Frontal cortex (tissue), 4 donors: ENCODE data around the gene HID1. TPM values are rescaled to one million over a fixed set of nuclear protein-coding genes. Genes with fewer than 3 reads are reported as not detected.
"Not testable (repeated sequence)": the region's sequence is repeated elsewhere in the genome, so short reads cannot be mapped to it uniquely, and the experiment has no call there.

ENCODE experiments used
- DNase-seq, 2 donors: peaks; one replicate each; pipeline ENCODE4 v3.0.0; 2012; ENCODE audit warnings: low spot score in 2 of 2
- FAIRE-seq: peaks from 2 replicates; lab custom pipeline; 2012; peaks lifted over from hg19 to GRCh38; lab: Jason Lieb, UNC
- total RNA-seq: library from RNA; depleted of rRNA; stranded (reverse); fragments of >200 nt; gene quantifications from one replicate; pipeline ENCODE4 v1.2.3, GENCODE V29; 2014
- donor health status: control.
- donor health status: control.
- donor health status: control.

Gene HID1
- total RNA-seq, 1 donor from 2014 or later = 17.1 TPM

GRCh38 chr17:74971069-74971841 lies 1.3 kb downstream of the HID1 start:
- FAIRE-seq = no peak
- no peak for DNase-seq

- FAIRE-seq (no peak), DNase-seq (no peak)
Observed at GRCh38 chr17:74970395-74970794, 2.2 kb downstream of the HID1 start.

GRCh38 chr17:74969501-74969900 lies 3.1 kb downstream of the HID1 start:
- FAIRE-seq, DNase-seq: not testable (repeated sequence)

GRCh38 chr17:74968361-74968780 lies 4.2 kb downstream of the HID1 start:
- no peak for DNase-seq
- FAIRE-seq = no peak

- FAIRE-seq (no peak), DNase-seq (no peak)
Observed at GRCh38 chr17:74964988-74965622, 7.5 kb downstream of the HID1 start.

- DNase-seq (no peak), FAIRE-seq (no peak)
Observed at GRCh38 chr17:74964246-74964761, 8.3 kb downstream of the HID1 start.

GRCh38 chr17:74963656-74964055 lies 8.9 kb downstream of the HID1 start:
- FAIRE-seq (no peak), DNase-seq (no peak)

- DNase-seq = peak; percentile 61 to 69
Observed at GRCh38 chr17:74962622-74963394, 9.8 kb downstream of the HID1 start.

GRCh38 chr17:74961657-74962350 lies 10.8 kb downstream of the HID1 start:
- DNase-seq = peak; percentile 85 to 93
- FAIRE-seq = no peak

More at GRCh38 chr17:74962622-74963394, 9.8 kb downstream of the HID1 start:
- FAIRE-seq = no peak

GRCh38 chr17:74960570-74961342 lies 11.8 kb downstream of the HID1 start:
- FAIRE-seq (no peak), DNase-seq (no peak)

- no peak for DNase-seq
- no peak for FAIRE-seq
Observed at GRCh38 chr17:74959826-74960515, 12.6 kb downstream of the HID1 start.

- FAIRE-seq = no peak
- peak; percentile 70 to 77 for DNase-seq
Observed at GRCh38 chr17:74957935-74958740, 14.4 kb downstream of the HID1 start.

- no peak for FAIRE-seq
- no peak for DNase-seq
Observed at GRCh38 chr17:74956093-74956492, 16.5 kb downstream of the HID1 start.

GRCh38 chr17:74954665-74955421 lies 17.7 kb downstream of the HID1 start:
- no peak for DNase-seq
- no peak for FAIRE-seq

GRCh38 chr17:74954115-74954514 lies 18.4 kb downstream of the HID1 start:
- no peak for FAIRE-seq

GRCh38 chr17:74953134-74953687 lies 19.3 kb downstream of the HID1 start:
- DNase-seq (no peak), FAIRE-seq (no peak)

More at GRCh38 chr17:74954115-74954514, 18.4 kb downstream of the HID1 start:
- no peak for DNase-seq
